Right kidney (tissue), 1 donor: ENCODE data around the gene HEXB.
A peak's percentile ranks its signal among the peaks of the same experiment; 100 is the strongest.
"Not testable (repeated sequence)": the region's sequence is repeated elsewhere in the genome, so short reads cannot be mapped to it uniquely, and the experiment has no call there.

ENCODE experiments used
- DNase-seq: peaks from one replicate; pipeline ENCODE4 v3.0.0-alpha.2; 2016

The HEXB gene

GRCh38 chr5:74725331-74725730 is 40.3 kb downstream of the HEXB start:
- no peak for DNase-seq

- no peak for DNase-seq
Measured at GRCh38 chr5:74736759-74737158, 51.7 kb downstream of the HEXB start.

- no peak for DNase-seq
Measured at GRCh38 chr5:74738406-74738805, 53.4 kb downstream of the HEXB start.

- not testable (repeated sequence) for DNase-seq
Measured at GRCh38 chr5:74748742-74749141, 63.7 kb downstream of the HEXB start.

GRCh38 chr5:74761241-74761640 is 76.2 kb downstream of the HEXB start:
- no peak for DNase-seq

- DNase-seq: no peak
Measured at GRCh38 chr5:74762599-74762998, 77.6 kb downstream of the HEXB start.

GRCh38 chr5:74763504-74763903 is 78.5 kb downstream of the HEXB start:
- no peak for DNase-seq

GRCh38 chr5:74765201-74765600 is 80.2 kb downstream of the HEXB start:
- DNase-seq: no peak

- DNase-seq: no peak
Measured at GRCh38 chr5:74765929-74766328, 80.9 kb downstream of the HEXB start.

- DNase-seq: no peak
Measured at GRCh38 chr5:74766418-74766848, 81.4 kb downstream of the HEXB start.

GRCh38 chr5:74766849-74767578 is 82.0 kb downstream of the HEXB start, which contains the start of the genes GFM2 and NSA2:
Gene GFM2 (minus strand): TSS chr5:74767117. CDS start chr5:74763742, 3,375 bp downstream.
Gene NSA2 (plus strand): TSS chr5:74767249. CDS start chr5:74767361, 112 bp downstream.
- peak; percentile 91 for DNase-seq

- DNase-seq: no peak
Measured at GRCh38 chr5:74767579-74767913, 82.5 kb downstream of the HEXB start.
